ENCODE results near the gene RASAL2.

RASAL2 gene

DNA sequence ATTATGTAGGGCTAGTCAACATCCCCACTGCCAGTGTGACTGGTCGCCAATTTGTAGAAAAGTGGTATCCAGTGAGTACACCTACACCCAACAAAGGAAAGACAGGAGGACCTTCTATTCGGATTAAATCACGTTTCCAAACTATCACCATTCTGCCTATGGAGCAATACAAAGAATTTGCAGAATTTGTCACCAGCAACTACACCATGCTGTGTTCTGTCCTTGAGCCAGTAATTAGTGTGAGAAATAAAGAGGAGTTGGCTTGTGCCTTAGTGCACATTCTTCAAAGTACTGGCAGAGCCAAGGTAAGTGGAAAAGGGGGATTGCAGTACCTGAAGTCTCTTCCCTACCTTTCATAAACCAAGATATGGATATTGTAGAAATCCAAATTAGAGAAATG lies 349.0 kb downstream of the RASAL2 start:
- H3K27me3 ChIP-seq (ENCODE audit: control insufficient read depth in 1 of 2, insufficient read depth in 2 of 2, low read length in 2 of 2), result no peaks in the 10 kb centered on the region
- H3K36me3 ChIP-seq (ENCODE audit: control insufficient read depth in 2 of 2, insufficient read depth in 2 of 2, low read length in 2 of 2), result peaks cover 5 to 12% of the 10 kb centered on the region in 2 donors
- H3K9ac ChIP-seq (ENCODE audit: low read length in 2 of 2), result no peak overlapping the region

DNA sequence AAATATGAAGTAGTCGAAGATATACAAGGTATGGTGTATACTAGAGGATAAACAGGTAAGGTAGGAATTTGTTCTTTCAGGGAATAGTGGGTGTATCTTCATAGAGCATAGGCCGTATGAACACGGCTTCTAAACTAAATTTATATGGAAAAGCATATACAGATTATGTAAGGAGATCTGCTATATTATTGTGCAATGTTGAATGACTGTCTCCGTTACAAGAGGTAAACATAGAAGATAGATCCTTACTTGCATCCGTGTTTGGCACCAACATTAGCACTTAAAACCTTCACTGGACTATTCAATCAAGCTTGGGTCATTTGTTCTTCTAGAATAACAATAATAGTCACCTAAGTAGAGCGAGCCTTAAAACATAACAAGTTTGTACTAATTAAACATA lies 357.0 kb downstream of the RASAL2 start:
- Histone ChIP-seq H3K4me3 (ENCODE audit: low read length in 2 of 2) (no peak overlapping the region), H3K9ac (ENCODE audit: low read length in 2 of 2) (no peak overlapping the region), H3K27me3 (ENCODE audit: control insufficient read depth in 1 of 2, insufficient read depth in 2 of 2, low read length in 2 of 2) (no peaks in the 10 kb centered on the region), H3K4me1 (ENCODE audit: control insufficient read depth, insufficient read depth, low read length) (no peaks in the 10 kb centered on the region), H3K9me3 (ENCODE audit: control insufficient read depth in 2 of 2, low read length in 2 of 2) (no peaks in the 10 kb centered on the region), H3K36me3 (ENCODE audit: control insufficient read depth in 2 of 2, insufficient read depth in 2 of 2, low read length in 2 of 2) (peaks cover 0 to 5% of the 10 kb centered on the region in 2 donors), H3K27ac (ENCODE audit: low read length) (no peak overlapping the region)

More for the DNA sequence above, 349.0 kb downstream of the RASAL2 start:
- no peak overlapping the region for H3K27ac ChIP-seq (ENCODE audit: low read length)
- H3K9me3 ChIP-seq (ENCODE audit: control insufficient read depth in 2 of 2, low read length in 2 of 2), result no peaks in the 10 kb centered on the region
- no peak overlapping the region for H3K4me3 ChIP-seq (ENCODE audit: low read length in 2 of 2)
- no peaks in the 10 kb centered on the region for H3K4me1 ChIP-seq (ENCODE audit: control insufficient read depth, insufficient read depth, low read length)

DNA sequence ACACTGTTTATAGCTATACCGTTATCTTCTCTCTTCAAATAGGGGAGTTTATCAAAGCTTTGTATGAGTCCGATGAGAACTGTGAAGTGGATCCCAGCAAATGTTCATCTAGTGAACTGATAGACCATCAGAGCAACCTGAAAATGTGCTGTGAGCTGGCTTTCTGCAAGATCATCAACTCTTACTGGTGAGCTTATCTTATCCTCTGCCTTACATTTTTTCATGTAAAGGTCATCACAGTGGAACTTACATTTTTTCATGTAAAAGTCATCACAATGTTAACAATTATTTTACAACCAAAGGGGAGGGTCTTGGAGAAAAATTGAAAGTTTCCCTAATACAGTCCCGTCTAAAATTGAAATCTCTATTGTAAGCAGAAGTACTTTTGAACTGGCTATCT lies 357.6 kb downstream of the RASAL2 start:
- H3K27ac ChIP-seq (ENCODE audit: low read length), result no peak overlapping the region
- peaks cover 0 to 7% of the 10 kb centered on the region in 2 donors for H3K36me3 ChIP-seq (ENCODE audit: control insufficient read depth in 2 of 2, insufficient read depth in 2 of 2, low read length in 2 of 2)
- no peaks in the 10 kb centered on the region for H3K4me1 ChIP-seq (ENCODE audit: control insufficient read depth, insufficient read depth, low read length)
- H3K4me3 ChIP-seq (ENCODE audit: low read length in 2 of 2), result no peak overlapping the region
- H3K9ac ChIP-seq (ENCODE audit: low read length in 2 of 2), result no peak overlapping the region
- H3K9me3 ChIP-seq (ENCODE audit: control insufficient read depth in 2 of 2, low read length in 2 of 2), result no peaks in the 10 kb centered on the region
- no peaks in the 10 kb centered on the region for H3K27me3 ChIP-seq (ENCODE audit: control insufficient read depth in 1 of 2, insufficient read depth in 2 of 2, low read length in 2 of 2)

DNA sequence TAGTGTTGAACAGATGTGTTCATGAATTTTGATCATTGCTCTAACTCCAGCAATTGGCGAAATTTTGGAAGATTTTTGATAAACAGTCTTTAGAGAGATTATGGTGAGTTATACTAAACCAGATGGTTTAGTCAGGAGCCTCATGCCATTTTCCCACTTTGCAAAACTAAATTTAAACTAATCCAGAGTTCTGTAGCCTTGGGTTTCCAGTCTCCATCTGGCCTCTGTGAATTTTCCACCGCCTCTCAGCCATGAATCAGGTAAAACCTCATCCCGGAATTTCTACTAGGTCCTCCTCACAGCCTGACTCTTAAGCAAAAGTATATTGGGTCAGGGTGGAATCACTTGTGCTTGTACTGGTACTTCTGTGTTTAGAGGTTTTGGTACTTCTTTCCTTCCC lies 358.1 kb downstream of the RASAL2 start:
- Histone ChIP-seq H3K9ac (ENCODE audit: low read length in 2 of 2) (no peak overlapping the region), H3K36me3 (ENCODE audit: control insufficient read depth in 2 of 2, insufficient read depth in 2 of 2, low read length in 2 of 2) (peaks cover 0 to 8% of the 10 kb centered on the region in 2 donors), H3K27me3 (ENCODE audit: control insufficient read depth in 1 of 2, insufficient read depth in 2 of 2, low read length in 2 of 2) (no peaks in the 10 kb centered on the region), H3K4me1 (ENCODE audit: control insufficient read depth, insufficient read depth, low read length) (no peaks in the 10 kb centered on the region), H3K9me3 (ENCODE audit: control insufficient read depth in 2 of 2, low read length in 2 of 2) (no peaks in the 10 kb centered on the region), H3K4me3 (ENCODE audit: low read length in 2 of 2) (no peak overlapping the region), H3K27ac (ENCODE audit: low read length) (no peak overlapping the region)

DNA sequence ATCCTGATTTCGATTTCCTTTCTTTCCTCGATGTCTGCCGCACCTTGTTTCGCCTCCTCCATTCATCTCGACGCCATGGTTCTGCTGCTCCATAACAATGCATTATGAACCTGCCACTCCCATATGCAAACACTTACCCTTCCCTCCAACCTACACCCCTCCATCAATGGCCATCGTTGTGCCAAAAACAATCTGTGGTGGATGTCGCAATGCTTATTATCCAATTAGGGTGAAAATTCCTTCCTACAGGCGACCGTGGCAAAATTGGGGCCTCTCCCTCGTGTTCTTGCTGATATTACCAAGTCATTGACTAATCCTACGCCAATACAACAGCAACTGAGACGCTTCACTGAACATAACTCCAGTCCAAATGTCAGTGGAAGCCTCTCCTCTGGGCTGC lies 362.6 kb downstream of the RASAL2 start:
- peaks cover 0 to 11% of the 10 kb centered on the region in 2 donors for H3K36me3 ChIP-seq (ENCODE audit: control insufficient read depth in 2 of 2, insufficient read depth in 2 of 2, low read length in 2 of 2)
- H3K4me3 ChIP-seq (ENCODE audit: low read length in 2 of 2), result no peak overlapping the region
- no peak overlapping the region for H3K9ac ChIP-seq (ENCODE audit: low read length in 2 of 2)
- no peaks in the 10 kb centered on the region for H3K9me3 ChIP-seq (ENCODE audit: control insufficient read depth in 2 of 2, low read length in 2 of 2)
- H3K4me1 ChIP-seq (ENCODE audit: control insufficient read depth, insufficient read depth, low read length), result no peaks in the 10 kb centered on the region
- no peaks in the 10 kb centered on the region for H3K27me3 ChIP-seq (ENCODE audit: control insufficient read depth in 1 of 2, insufficient read depth in 2 of 2, low read length in 2 of 2)
- H3K27ac ChIP-seq (ENCODE audit: low read length), result no peak overlapping the region

DNA sequence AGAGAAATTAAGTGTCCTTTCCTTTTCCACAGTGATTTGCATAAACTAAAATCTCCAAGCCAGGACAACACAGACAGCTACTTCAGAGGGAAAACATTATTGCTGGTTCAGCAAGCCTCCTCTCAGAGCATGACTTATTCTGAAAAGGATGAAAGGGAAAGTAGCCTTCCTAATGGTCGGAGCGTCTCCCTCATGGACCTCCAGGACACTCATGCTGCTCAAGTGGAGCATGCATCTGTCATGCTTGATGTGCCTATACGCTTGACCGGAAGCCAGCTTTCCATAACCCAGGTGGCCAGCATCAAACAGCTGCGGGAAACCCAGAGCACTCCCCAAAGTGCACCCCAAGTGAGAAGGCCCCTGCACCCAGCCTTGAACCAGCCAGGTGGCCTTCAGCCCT lies 363.7 kb downstream of the RASAL2 start:
- Histone ChIP-seq H3K36me3 (ENCODE audit: control insufficient read depth in 2 of 2, insufficient read depth in 2 of 2, low read length in 2 of 2) (peaks cover 0 to 8% of the 10 kb centered on the region in 2 donors), H3K9ac (ENCODE audit: low read length in 2 of 2) (no peak overlapping the region), H3K4me1 (ENCODE audit: control insufficient read depth, insufficient read depth, low read length) (no peaks in the 10 kb centered on the region)

DNA sequence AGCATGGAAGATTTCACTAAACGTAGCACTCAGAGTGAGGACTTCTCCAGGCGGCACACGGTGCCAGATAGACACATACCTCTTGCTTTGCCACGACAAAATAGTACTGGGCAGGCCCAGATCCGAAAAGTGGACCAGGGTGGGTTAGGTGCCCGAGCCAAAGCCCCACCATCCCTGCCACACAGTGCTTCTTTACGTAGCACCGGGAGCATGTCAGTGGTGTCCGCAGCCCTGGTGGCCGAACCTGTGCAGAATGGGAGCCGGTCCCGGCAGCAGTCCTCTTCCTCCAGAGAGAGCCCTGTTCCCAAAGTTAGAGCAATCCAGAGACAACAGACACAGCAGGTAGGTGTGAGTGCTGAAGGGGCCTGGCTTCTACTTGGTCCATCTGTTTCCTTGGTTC lies 364.3 kb downstream of the RASAL2 start:
- Histone ChIP-seq H3K4me1 (ENCODE audit: control insufficient read depth, insufficient read depth, low read length) (no peaks in the 10 kb centered on the region), H3K27me3 (ENCODE audit: control insufficient read depth in 1 of 2, insufficient read depth in 2 of 2, low read length in 2 of 2) (no peaks in the 10 kb centered on the region), H3K4me3 (ENCODE audit: low read length in 2 of 2) (no peak overlapping the region), H3K9me3 (ENCODE audit: control insufficient read depth in 2 of 2, low read length in 2 of 2) (no peaks in the 10 kb centered on the region), H3K27ac (ENCODE audit: low read length) (no peak overlapping the region), H3K9ac (ENCODE audit: low read length in 2 of 2) (no peak overlapping the region), H3K36me3 (ENCODE audit: control insufficient read depth in 2 of 2, insufficient read depth in 2 of 2, low read length in 2 of 2) (peaks cover 0 to 8% of the 10 kb centered on the region in 2 donors)

More for the DNA sequence above, 363.7 kb downstream of the RASAL2 start:
- Histone ChIP-seq H3K27ac (ENCODE audit: low read length) (no peak overlapping the region), H3K4me3 (ENCODE audit: low read length in 2 of 2) (no peak overlapping the region), H3K9me3 (ENCODE audit: control insufficient read depth in 2 of 2, low read length in 2 of 2) (no peaks in the 10 kb centered on the region), H3K27me3 (ENCODE audit: control insufficient read depth in 1 of 2, insufficient read depth in 2 of 2, low read length in 2 of 2) (no peaks in the 10 kb centered on the region)

DNA sequence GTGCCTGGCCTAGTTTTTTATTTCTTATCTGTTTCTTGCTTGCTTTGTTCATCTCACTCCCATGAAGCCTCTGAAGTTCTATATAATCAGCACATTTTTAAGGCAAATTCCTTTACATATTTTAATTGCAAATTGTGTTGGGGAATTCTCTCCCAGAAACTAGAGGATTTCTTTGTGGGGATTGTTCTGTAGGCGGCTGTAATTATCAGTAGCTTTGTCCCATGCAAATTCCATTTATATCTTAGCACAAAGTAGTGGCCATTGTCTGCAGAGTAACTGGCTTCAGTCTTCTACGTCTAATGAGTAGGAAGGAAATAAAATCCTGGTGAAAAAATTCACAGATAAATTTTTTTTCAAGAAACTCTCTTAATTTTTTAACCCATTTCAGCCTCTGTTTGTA lies 367.2 kb downstream of the RASAL2 start:
- H3K27ac ChIP-seq (ENCODE audit: low read length), result no peak overlapping the region
- peaks cover 0 to 11% of the 10 kb centered on the region in 2 donors for H3K36me3 ChIP-seq (ENCODE audit: control insufficient read depth in 2 of 2, insufficient read depth in 2 of 2, low read length in 2 of 2)
- no peaks in the 10 kb centered on the region for H3K4me1 ChIP-seq (ENCODE audit: control insufficient read depth, insufficient read depth, low read length)
- no peak overlapping the region for H3K9ac ChIP-seq (ENCODE audit: low read length in 2 of 2)
- H3K9me3 ChIP-seq (ENCODE audit: control insufficient read depth in 2 of 2, low read length in 2 of 2), result no peaks in the 10 kb centered on the region
- no peaks in the 10 kb centered on the region for H3K27me3 ChIP-seq (ENCODE audit: control insufficient read depth in 1 of 2, insufficient read depth in 2 of 2, low read length in 2 of 2)
- H3K4me3 ChIP-seq (ENCODE audit: low read length in 2 of 2), result no peak overlapping the region

DNA sequence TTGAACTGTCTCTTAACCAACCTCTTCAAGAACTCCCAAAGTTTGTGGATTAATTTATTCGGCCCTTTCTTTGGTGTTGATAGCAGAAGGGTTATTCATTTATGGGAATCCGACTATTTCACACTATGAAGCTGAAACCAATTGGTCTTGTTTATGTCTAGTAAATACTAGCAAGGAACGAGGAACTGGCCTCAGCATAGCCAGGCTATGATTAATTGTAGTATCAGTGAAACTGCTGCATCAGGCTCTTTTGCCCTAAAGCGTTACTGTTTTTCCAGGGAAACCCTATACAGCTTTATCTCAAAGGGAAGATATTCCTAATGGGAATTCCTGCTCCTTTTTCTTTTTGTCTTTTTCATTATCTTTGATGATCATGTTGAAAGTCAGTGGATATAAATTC lies 367.8 kb downstream of the RASAL2 start:
- Histone ChIP-seq H3K27ac (ENCODE audit: low read length) (no peak overlapping the region), H3K9ac (ENCODE audit: low read length in 2 of 2) (no peak overlapping the region), H3K4me3 (ENCODE audit: low read length in 2 of 2) (no peak overlapping the region), H3K27me3 (ENCODE audit: control insufficient read depth in 1 of 2, insufficient read depth in 2 of 2, low read length in 2 of 2) (no peaks in the 10 kb centered on the region), H3K36me3 (ENCODE audit: control insufficient read depth in 2 of 2, insufficient read depth in 2 of 2, low read length in 2 of 2) (peaks cover 0 to 13% of the 10 kb centered on the region in 2 donors), H3K4me1 (ENCODE audit: control insufficient read depth, insufficient read depth, low read length) (no peaks in the 10 kb centered on the region), H3K9me3 (ENCODE audit: control insufficient read depth in 2 of 2, low read length in 2 of 2) (no peaks in the 10 kb centered on the region)

DNA sequence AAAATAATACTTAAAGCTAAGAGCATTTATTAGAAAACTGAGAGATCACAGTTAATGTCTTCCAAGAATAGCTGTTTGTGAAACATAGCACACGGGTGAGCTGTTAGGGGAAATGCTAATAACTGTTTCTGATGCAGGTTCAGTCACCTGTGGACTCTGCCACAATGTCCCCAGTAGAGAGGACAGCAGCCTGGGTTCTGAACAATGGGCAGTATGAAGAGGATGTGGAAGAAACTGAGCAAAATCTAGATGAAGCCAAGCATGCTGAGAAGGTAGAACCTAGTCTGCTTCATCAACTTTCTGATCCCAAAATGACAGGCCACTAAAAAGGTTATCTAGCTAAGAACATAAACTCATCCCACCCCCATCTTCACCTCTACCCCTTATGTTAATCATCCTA lies 370.2 kb downstream of the RASAL2 start:
- Histone ChIP-seq H3K9me3 (ENCODE audit: control insufficient read depth in 2 of 2, low read length in 2 of 2) (no peaks in the 10 kb centered on the region), H3K27ac (ENCODE audit: low read length) (no peak overlapping the region), H3K36me3 (ENCODE audit: control insufficient read depth in 2 of 2, insufficient read depth in 2 of 2, low read length in 2 of 2) (peaks cover 6 to 9% of the 10 kb centered on the region in 2 donors), H3K4me1 (ENCODE audit: control insufficient read depth, insufficient read depth, low read length) (no peaks in the 10 kb centered on the region), H3K4me3 (ENCODE audit: low read length in 2 of 2) (no peak overlapping the region), H3K27me3 (ENCODE audit: control insufficient read depth in 1 of 2, insufficient read depth in 2 of 2, low read length in 2 of 2) (no peaks in the 10 kb centered on the region), H3K9ac (ENCODE audit: low read length in 2 of 2) (no peak overlapping the region)

DNA sequence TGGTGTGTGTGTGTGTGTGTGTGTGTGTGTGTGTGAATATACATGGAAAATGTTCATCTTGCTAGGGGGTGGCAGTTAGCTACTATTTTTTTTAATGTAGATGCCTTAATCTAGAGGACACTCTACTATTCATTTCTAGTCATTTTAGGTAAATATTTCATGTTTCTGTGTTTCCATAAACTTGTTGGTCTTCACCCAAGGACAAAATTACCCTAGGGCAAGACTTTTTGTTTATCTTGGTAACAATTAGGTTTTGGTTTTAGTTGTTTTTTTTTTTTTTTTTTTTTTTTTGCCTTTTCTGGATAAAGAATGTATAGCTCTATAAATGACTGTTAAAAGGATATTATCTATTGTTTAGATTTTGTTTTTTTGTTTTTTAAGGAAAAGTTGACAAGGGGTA lies 370.7 kb downstream of the RASAL2 start:
- Histone ChIP-seq H3K4me3 (ENCODE audit: low read length in 2 of 2) (no peak overlapping the region), H3K36me3 (ENCODE audit: control insufficient read depth in 2 of 2, insufficient read depth in 2 of 2, low read length in 2 of 2) (peaks cover 6 to 12% of the 10 kb centered on the region in 2 donors), H3K9ac (ENCODE audit: low read length in 2 of 2) (no peak overlapping the region), H3K27ac (ENCODE audit: low read length) (no peak overlapping the region), H3K9me3 (ENCODE audit: control insufficient read depth in 2 of 2, low read length in 2 of 2) (no peaks in the 10 kb centered on the region), H3K4me1 (ENCODE audit: control insufficient read depth, insufficient read depth, low read length) (no peaks in the 10 kb centered on the region), H3K27me3 (ENCODE audit: control insufficient read depth in 1 of 2, insufficient read depth in 2 of 2, low read length in 2 of 2) (no peaks in the 10 kb centered on the region)
